Right atrium auricular region (tissue), 2 donors: ENCODE data around the gene TMEM232. TPM values are rescaled to one million over a fixed set of nuclear protein-coding genes. Genes with fewer than 3 reads are reported as not detected.
A peak's percentile ranks its signal among the peaks of the same experiment; 100 is the strongest.

Experiments
- DNase-seq: peaks from one replicate; pipeline ENCODE4 v3.0.0-alpha.2; 2019; ENCODE audit warnings: low spot score
- H3K27ac ChIP-seq, 2 donors: fragments of 200-600 bp; sonication (generic); 1 replicate in 1 of 2; 2 replicates in 1 of 2; pipeline ENCODE4 v1.5.1; 2016 to 2019
- H3K27me3 ChIP-seq, 2 donors: fragments of 200-600 bp; sonication (generic); one replicate each; pipeline versions ENCODE4 v1.5.1 to v1.6.0; 2017 to 2019
- H3K36me3 ChIP-seq: fragments of 200-600 bp; sonication (generic); one replicate; pipeline ENCODE4 v1.5.1; 2016
- H3K4me1 ChIP-seq, 2 donors: fragments of 200-600 bp; sonication (generic); one replicate each; pipeline versions ENCODE4 v1.5.1 to v1.6.0; 2017 to 2019
- H3K4me3 ChIP-seq, 2 donors: fragments of 200-600 bp; sonication (generic); 1 replicate in 1 of 2; 2 replicates in 1 of 2; pipeline ENCODE4 v1.5.1; 2017 to 2019; ENCODE audit warnings: mild to moderate bottlenecking in 1 of 2, moderate library complexity in 1 of 2
- H3K9me3 ChIP-seq, 2 donors: fragments of 200-600 bp; sonication (generic); one replicate each; pipeline ENCODE4 v1.5.1; 2019
- CTCF ChIP-seq, 2 donors: fragments of 200-600 bp; sonication (generic); IDR thresholded peaks; one replicate each; pipeline ENCODE4 v1.5.1; 2019; ENCODE audit warnings: antibody characterized with exemption in 2 of 2
- total RNA-seq, 2 donors: library from RNA; depleted of rRNA; stranded (reverse); fragments of >200 nt; gene quantifications; one replicate each; pipeline ENCODE4 v1.1.0, GENCODE V29; 2016

TMEM232 gene
- total RNA-seq, 2 donors from 2014 or later = 1.1 to 1.2 TPM

GRCh38 chr5:110727025-110727314, 499 bp upstream of the TMEM232 start:
- no peak for DNase-seq
- no peaks in the 10 kb centered on the region for H3K27me3 ChIP-seq
- no peak for TF ChIP-seq CTCF (IDR thresholded peaks at IDR 0.05)
- no peak overlapping the region for H3K27ac ChIP-seq
- no peaks in the 10 kb centered on the region for H3K4me1 ChIP-seq
- H3K9me3 ChIP-seq = no peaks in the 10 kb centered on the region
- H3K4me3 ChIP-seq = peak overlapping the region; percentile 36 to 41
- H3K36me3 ChIP-seq = no peaks in the 10 kb centered on the region

- Histone ChIP-seq H3K27me3 (no peaks in the 10 kb centered on the region), H3K4me3 (no peak overlapping the region), H3K36me3 (no peaks in the 10 kb centered on the region), H3K4me1 (no peaks in the 10 kb centered on the region), H3K27ac (no peak overlapping the region), H3K9me3 (no peaks in the 10 kb centered on the region)
- DNase-seq = no peak
- no peak for TF ChIP-seq CTCF (IDR thresholded peaks at IDR 0.05)
These were observed 8.2 kb downstream of the TMEM232 start for GRCh38 chr5:110718311-110718710.

GRCh38 chr5:110716247-110717245, 9.9 kb downstream of the TMEM232 start:
- H3K4me3 ChIP-seq = no peak overlapping the region
- DNase-seq = no peak
- H3K36me3 ChIP-seq = no peaks in the 10 kb centered on the region
- H3K4me1 ChIP-seq = no peaks in the 10 kb centered on the region
- TF ChIP-seq CTCF (IDR thresholded peaks at IDR 0.05) = no peak
- H3K9me3 ChIP-seq = no peaks in the 10 kb centered on the region
- H3K27ac ChIP-seq = no peak overlapping the region
- H3K27me3 ChIP-seq = no peaks in the 10 kb centered on the region

GRCh38 chr5:110707260-110707844, 19.1 kb downstream of the TMEM232 start:
- no peaks in the 10 kb centered on the region for H3K27me3 ChIP-seq
- no peaks in the 10 kb centered on the region for H3K36me3 ChIP-seq
- no peak for DNase-seq
- H3K9me3 ChIP-seq = no peaks in the 10 kb centered on the region
- no peak for TF ChIP-seq CTCF (IDR thresholded peaks at IDR 0.05)
- no peaks in the 10 kb centered on the region for H3K4me1 ChIP-seq
- H3K27ac ChIP-seq = no peak overlapping the region
- H3K4me3 ChIP-seq = no peak overlapping the region

- DNase-seq = no peak
- no peaks in the 10 kb centered on the region for H3K9me3 ChIP-seq
- H3K4me1 ChIP-seq = no peaks in the 10 kb centered on the region
- H3K4me3 ChIP-seq = no peak overlapping the region
- no peaks in the 10 kb centered on the region for H3K36me3 ChIP-seq
- no peak for TF ChIP-seq CTCF (IDR thresholded peaks at IDR 0.05)
- H3K27ac ChIP-seq = no peak overlapping the region
- no peaks in the 10 kb centered on the region for H3K27me3 ChIP-seq
These were observed 21.1 kb downstream of the TMEM232 start for GRCh38 chr5:110705349-110705748.
